Measurements from ENCODE around the gene TOP2A.

- TF ChIP-seq POLR2A (IDR thresholded peaks at IDR 0.05) (no peak), CTCF (IDR thresholded peaks at IDR 0.05) (no peak), EP300 (IDR thresholded peaks at IDR 0.05) (no peak), POLR2AphosphoS5 (IDR thresholded peaks at IDR 0.05) (no peak)
Observed at GRCh38 chr17:40374821-40375498, 42.7 kb downstream of the TOP2A start.

Data from gastroesophageal sphincter (tissue), 3 donors.